ENCODE measurements around the gene VAPA.

VAPA gene

DNA sequence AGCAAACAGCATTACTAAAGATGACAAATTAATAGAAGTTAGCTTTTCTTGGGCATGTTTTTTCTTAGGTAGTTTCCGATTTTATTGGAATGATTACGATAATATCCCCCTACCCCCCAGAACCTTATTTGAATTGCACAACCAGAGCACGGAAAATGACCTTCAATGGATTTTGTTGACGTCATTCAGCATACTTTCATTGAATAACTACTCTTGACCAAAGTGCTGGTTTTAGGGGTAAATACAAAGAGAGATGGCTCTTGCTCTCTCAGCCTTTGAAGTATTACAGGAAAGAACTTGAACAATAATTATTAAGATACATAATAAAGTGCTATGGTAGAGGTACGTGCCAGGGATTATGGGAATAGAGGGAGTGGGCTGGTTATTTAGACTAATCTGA lies 36.0 kb downstream of the VAPA start:
- peaks cover 64% of the 10 kb centered on the region for H3K36me3 Mint-ChIP-seq (ENCODE audit: low read depth)
- no peak overlapping the region for H3K27ac Mint-ChIP-seq
- no peaks in the 10 kb centered on the region for H3K27me3 Mint-ChIP-seq (ENCODE audit: low read depth)
- H3K4me1 Mint-ChIP-seq (ENCODE audit: low read depth): peaks cover 2% of the 10 kb centered on the region
- H3K4me3 Mint-ChIP-seq: no peak overlapping the region
- H3K9me3 Mint-ChIP-seq: no peaks in the 10 kb centered on the region
- no peak for DNase-seq (ENCODE audit: low spot score)

DNA sequence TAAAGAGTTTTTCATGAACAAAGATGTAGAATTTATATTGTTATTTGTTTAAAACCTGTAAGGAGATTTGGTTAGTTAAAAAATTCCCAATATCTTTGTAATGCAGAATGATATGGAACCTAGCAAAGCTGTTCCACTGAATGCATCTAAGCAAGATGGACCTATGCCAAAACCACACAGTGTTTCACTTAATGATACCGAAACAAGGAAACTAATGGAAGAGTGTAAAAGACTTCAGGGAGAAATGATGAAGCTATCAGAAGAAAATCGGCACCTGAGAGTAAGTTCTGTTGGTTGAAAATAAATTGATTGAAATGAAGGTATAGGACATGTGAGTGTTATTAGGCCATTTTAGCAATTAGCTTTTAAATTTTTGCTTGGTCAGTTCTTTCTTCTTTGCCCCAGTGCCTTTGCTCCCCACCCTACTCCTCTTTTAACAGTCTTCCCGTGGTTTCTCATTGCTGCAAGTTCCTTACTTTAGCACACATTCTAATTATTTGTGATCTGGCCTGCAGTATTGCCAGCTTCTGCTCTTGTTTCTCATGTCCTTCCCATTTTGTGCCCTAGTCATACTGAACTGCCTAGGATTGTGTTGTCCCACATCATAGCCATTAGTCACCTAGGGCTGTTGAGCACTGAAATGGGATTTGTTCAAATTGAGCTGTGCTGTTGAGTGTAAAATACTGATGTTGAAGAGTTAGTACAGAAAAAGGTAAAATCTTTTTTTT lies 36.6 kb downstream of the VAPA start:
- peak overlapping the region; percentile 28 for H3K27ac Mint-ChIP-seq
- no peak for DNase-seq (ENCODE audit: low spot score)
- H3K4me1 Mint-ChIP-seq (ENCODE audit: low read depth): peaks cover 2% of the 10 kb centered on the region
- peaks cover 61% of the 10 kb centered on the region for H3K36me3 Mint-ChIP-seq (ENCODE audit: low read depth)
- no peaks in the 10 kb centered on the region for H3K9me3 Mint-ChIP-seq
- H3K4me3 Mint-ChIP-seq: no peak overlapping the region
- H3K27me3 Mint-ChIP-seq (ENCODE audit: low read depth): no peaks in the 10 kb centered on the region

DNA sequence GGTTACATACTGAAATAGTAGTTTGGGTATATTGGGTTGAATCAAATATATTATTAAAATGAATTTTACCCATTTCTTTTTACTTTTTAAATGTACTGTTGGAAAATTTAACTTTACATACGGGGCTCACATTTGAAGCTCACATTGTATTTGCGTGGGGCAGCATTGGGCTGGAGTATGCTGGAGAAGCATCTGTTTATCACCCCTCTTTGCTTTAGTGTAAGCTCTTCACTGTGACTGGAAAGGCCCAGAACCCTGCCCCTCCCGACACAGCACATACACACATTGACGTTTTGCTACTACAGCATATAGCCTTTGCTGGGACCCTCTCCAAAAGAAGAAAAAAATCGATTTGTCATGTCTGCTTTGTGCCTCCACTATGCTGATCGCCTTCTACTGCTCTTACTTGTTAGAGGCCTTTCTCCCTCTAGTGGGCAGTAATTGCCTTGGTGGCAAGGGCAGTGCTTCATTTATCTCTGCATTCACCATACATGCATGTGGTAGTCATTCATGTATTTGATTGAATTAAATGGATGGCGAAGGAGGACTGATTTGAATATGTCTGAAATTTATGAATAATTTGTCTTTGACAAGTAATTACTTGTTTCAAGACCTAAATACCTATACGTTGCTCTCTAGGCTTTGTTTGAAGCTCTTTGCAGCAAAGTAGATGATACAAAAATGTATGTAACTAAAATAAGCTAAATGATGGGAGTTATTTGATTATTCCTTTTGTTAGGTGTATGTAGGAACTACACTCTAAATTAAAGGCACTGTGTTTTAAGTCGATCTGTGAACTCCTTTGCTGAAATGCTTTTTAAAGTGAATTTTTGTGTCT lies 37.4 kb downstream of the VAPA start:
- Mint-ChIP-seq H3K4me1 (ENCODE audit: low read depth) (peaks cover 2% of the 10 kb centered on the region), H3K27ac (no peak overlapping the region), H3K36me3 (ENCODE audit: low read depth) (peaks cover 57% of the 10 kb centered on the region), H3K9me3 (no peaks in the 10 kb centered on the region), H3K4me3 (no peak overlapping the region), H3K27me3 (ENCODE audit: low read depth) (no peaks in the 10 kb centered on the region)
- no peak for DNase-seq (ENCODE audit: low spot score)

DNA sequence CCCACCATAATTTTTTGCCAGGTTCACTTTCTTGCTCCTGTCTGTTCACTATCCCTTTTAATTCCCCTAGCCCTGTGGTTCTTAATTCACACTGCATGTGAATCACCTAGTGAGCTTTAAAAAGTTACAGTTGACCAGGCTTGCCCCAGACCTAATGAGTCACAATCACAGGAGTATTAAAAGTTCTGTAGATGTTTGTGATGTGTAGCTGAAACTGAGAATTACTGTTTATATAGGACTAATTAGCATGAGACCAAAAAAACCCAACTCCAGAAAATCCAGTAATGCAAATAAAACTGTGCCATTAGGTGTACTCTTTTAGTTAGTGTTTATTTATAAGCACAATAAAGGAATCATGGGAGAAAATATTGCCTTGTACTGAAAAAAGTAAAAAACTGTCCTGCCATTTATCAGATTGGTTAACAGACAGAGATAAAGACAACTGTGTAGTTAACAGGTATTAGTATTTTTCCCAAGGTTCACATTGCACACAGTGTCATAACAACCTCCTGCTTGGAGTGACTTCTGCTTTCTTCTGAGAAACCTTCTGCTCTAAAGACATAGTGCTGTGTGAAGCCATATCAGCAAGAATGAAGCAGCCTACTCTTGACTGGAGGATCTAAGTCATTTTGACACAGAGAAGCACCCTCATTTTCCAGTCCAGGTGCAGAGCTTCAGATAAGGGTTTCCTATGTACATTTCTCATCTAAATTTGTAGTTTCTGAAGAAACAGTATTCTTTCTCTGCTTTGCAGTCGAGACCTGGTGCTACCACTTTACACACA lies 39.0 kb downstream of the VAPA start:
- Mint-ChIP-seq H3K4me1 (ENCODE audit: low read depth) (peaks cover 2% of the 10 kb centered on the region), H3K36me3 (ENCODE audit: low read depth) (peaks cover 47% of the 10 kb centered on the region), H3K9me3 (no peaks in the 10 kb centered on the region), H3K27me3 (ENCODE audit: low read depth) (no peaks in the 10 kb centered on the region), H3K4me3 (no peak overlapping the region), H3K27ac (no peak overlapping the region)
- DNase-seq (ENCODE audit: low spot score): no peak

DNA sequence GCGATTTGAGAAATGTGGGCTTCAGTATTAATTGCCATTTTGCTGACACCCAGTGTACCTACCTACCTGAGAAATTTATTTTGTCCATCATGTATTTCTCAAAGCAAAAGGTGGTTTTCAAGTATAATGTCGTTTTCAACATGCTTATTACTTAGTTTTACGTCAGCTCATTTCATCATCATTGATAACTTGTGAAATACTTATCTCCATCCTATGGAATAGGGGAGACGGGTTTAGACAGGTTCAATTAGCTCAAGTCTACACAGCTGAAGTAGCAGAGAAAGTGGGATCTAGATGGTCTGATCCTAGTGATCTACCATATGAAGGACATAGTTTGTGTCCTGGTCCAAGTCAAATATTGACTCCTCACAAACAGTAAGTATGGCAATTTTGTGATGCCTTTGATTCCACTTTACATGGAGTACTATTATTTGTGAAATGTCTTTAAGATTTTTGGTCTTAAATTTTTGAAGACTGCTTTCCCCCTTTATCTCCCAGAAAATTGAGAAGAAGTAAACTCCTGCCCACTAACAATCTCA lies 45.1 kb downstream of the VAPA start:
- H3K4me1 Mint-ChIP-seq (ENCODE audit: low read depth): no peaks in the 10 kb centered on the region
- DNase-seq (ENCODE audit: low spot score): no peak
- no peaks in the 10 kb centered on the region for H3K9me3 Mint-ChIP-seq
- H3K27me3 Mint-ChIP-seq (ENCODE audit: low read depth): no peaks in the 10 kb centered on the region
- no peak overlapping the region for H3K4me3 Mint-ChIP-seq
- H3K27ac Mint-ChIP-seq: no peak overlapping the region
- peaks cover 9% of the 10 kb centered on the region for H3K36me3 Mint-ChIP-seq (ENCODE audit: low read depth)

DNA sequence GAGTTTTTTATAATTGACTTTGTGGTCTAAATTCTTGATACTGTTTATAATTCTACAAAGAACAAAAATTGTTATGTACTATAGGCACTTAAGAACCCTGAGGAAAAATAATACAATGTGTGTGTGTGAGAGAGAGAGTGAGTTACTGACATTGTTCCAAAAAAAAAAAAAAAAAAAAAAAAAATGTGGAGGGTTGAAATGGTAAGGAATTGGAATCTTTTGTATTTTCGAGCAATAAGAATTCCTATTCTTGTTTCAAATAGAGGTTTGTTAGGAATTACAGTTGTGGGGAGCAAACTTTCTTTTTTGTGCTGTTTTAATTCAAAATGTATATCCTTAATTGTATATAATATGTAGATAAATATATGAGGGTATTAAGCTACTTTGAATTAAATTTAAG lies 45.7 kb downstream of the VAPA start:
- no peaks in the 10 kb centered on the region for H3K4me1 Mint-ChIP-seq (ENCODE audit: low read depth)
- no peaks in the 10 kb centered on the region for H3K27me3 Mint-ChIP-seq (ENCODE audit: low read depth)
- DNase-seq (ENCODE audit: low spot score): no peak
- peaks cover 3% of the 10 kb centered on the region for H3K36me3 Mint-ChIP-seq (ENCODE audit: low read depth)
- H3K27ac Mint-ChIP-seq: no peak overlapping the region
- no peaks in the 10 kb centered on the region for H3K9me3 Mint-ChIP-seq
- H3K4me3 Mint-ChIP-seq: no peak overlapping the region

DNA sequence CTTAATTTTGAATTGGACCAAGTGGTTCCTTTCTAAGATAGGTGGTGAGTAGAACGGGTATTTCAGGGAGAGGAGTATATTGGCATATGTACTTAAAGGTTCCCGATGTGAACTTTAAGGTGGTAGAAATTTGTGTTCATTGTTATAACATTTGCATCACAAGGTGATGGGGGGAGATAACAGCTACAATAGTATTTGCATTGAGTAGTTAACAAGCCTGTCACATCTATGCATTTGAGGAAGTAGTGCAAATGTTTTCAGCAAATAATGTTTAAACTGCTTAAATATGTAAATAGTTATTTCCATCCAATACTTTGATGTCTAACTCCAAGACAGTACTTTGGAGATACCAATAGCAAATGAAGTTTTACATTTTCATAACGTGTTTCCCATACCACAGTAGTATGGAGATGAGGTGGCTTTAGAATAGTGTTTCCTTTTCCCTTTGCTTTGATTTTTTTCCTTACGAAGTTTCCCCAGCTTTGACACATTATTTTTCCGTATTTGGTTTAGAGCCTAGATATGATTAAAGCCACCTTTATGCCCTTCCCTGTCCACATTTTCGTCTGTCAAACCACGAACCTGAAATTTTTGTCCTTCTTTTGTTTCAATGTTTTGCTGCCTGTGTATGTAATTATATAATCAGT lies 46.6 kb downstream of the VAPA start:
- Mint-ChIP-seq H3K4me1 (ENCODE audit: low read depth) (no peaks in the 10 kb centered on the region), H3K36me3 (ENCODE audit: low read depth) (peaks cover 3% of the 10 kb centered on the region), H3K4me3 (no peak overlapping the region), H3K27me3 (ENCODE audit: low read depth) (no peaks in the 10 kb centered on the region), H3K27ac (no peak overlapping the region), H3K9me3 (no peaks in the 10 kb centered on the region)
- DNase-seq (ENCODE audit: low spot score): no peak

DNA sequence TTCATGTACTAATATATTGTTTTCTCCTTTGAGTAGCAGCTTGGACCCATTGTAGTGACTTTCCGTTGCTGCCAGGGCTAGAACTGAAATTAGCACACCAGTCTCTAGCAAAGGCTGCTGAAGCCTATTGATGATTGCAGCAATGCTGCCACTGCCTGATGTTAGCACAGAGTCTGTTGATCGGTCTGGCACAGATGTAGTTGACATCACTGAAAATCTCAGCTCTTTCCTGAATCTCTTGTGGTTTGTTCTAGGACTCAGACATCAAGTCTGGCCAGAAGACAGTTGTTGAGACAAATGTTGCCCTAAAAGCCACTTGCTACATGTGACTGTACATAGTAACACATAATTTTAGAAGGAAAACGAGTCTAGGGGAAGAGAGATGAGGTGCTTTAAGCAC lies 47.2 kb downstream of the VAPA start:
- peaks cover 4% of the 10 kb centered on the region for H3K27me3 Mint-ChIP-seq (ENCODE audit: low read depth)
- no peak for DNase-seq (ENCODE audit: low spot score)
- no peaks in the 10 kb centered on the region for H3K9me3 Mint-ChIP-seq
- H3K4me3 Mint-ChIP-seq: no peak overlapping the region
- peaks cover 5% of the 10 kb centered on the region for H3K4me1 Mint-ChIP-seq (ENCODE audit: low read depth)
- peaks cover 3% of the 10 kb centered on the region for H3K36me3 Mint-ChIP-seq (ENCODE audit: low read depth)
- no peak overlapping the region for H3K27ac Mint-ChIP-seq

DNA sequence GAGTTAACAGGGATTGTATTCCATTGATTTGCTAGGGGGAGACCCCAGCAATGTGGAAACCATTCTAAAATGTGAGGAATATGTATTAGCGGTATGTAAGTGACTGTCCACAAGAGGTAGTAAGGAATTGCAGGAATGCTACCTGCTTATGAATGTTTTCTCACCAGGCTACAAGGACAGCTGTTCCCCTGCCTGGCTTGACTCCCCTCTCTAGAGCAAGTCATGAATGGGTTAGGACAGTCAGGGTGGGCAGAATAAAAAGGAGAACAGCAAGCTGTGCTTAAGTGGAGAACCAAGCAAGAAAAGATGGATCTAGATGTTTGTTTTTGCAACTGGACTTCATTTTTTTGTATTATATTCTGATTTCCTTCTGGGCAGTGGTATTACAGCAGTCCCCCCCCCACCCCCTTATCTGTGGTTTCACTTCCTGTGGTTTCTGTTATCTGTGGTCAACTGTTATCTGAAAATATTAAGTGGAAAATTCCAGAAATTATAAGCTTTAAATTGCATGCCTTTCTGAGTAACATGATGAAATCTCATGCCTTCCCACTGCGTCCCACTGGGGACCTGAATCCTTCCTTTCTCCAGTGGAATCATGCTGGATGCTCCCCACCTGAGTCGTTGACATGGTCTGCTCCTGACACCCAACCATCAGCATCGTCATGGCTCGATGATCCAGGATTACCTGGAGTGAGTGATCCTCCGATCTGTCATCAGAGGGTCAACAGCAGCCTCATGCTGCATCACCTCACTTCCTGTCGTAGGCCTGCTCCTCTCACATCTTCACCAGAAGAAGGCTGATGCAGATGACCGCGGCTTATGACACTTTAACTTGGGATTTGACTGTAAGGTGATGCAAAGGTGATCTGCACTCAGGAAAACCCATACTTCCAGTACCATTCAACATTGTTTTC lies 52.2 kb downstream of the VAPA start:
- H3K36me3 Mint-ChIP-seq (ENCODE audit: low read depth): no peaks in the 10 kb centered on the region
- H3K4me1 Mint-ChIP-seq (ENCODE audit: low read depth): peaks cover 7% of the 10 kb centered on the region
- peaks cover 39% of the 10 kb centered on the region for H3K27me3 Mint-ChIP-seq (ENCODE audit: low read depth)
- no peak overlapping the region for H3K4me3 Mint-ChIP-seq
- no peak for DNase-seq (ENCODE audit: low spot score)
- no peak overlapping the region for H3K27ac Mint-ChIP-seq
- H3K9me3 Mint-ChIP-seq: no peaks in the 10 kb centered on the region

DNA sequence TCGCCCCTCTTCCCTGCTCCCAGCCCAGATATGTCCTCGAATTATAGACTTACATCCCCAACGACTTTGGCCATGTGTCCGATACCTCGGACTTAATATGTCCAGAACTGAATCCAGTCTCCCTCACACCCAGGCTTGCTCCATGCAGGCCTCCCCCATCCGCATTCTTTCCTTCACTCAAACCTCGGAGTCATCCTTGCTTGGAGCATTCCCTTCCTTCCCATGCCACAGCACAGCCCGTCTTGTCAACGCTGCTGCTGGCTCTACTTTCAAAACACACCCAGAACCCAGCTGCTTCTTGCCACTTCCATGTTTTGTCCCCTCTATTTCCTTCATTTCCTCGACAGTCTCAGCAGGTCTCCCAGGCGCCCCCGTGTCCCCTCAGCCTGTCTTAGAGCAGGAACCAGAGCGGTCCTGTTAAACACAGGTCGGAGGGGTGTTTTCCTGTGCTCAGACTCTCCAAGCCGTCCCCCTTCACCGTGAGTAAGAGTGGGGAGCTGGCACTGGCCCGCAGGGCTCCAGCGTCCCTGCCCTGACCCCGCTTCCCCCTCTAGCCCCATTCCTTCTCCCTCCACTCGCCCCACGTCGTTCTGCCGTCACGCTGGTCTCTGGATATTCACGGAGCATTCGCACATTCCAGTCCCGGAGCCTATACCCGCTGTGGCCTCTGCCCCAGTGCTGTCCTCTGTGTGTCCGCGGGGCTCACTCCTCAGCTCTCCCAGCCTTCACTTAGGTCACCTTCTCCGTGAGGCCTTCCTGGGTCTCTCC lies 54.4 kb downstream of the VAPA start:
- H3K27ac Mint-ChIP-seq: no peak overlapping the region
- H3K27me3 Mint-ChIP-seq (ENCODE audit: low read depth): peaks cover 41% of the 10 kb centered on the region
- peaks cover 7% of the 10 kb centered on the region for H3K4me1 Mint-ChIP-seq (ENCODE audit: low read depth)
- no peak overlapping the region for H3K4me3 Mint-ChIP-seq
- H3K9me3 Mint-ChIP-seq: no peaks in the 10 kb centered on the region
- H3K36me3 Mint-ChIP-seq (ENCODE audit: low read depth): no peaks in the 10 kb centered on the region
- no peak for DNase-seq (ENCODE audit: low spot score)

DNA sequence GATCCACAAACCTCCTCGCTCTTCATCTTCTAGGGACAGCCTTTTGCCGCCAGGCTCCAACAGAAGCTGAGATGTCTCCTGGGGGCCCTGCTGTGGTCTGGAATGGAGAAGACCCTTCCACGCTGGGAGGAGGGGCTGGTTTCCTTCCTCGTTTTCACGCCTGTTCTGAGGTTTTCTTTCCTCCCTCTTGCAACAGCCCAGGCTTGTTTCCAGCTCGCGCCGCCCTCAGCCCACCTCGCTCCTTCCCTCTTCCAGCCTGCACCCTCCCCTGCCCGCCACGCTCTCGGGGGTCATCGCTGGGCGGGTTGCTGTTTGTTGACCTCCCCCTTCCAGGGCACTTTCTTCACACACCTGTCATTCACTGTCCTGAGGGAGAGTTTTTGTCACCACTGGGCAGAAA lies 55.4 kb downstream of the VAPA start:
- H3K27me3 Mint-ChIP-seq (ENCODE audit: low read depth): peaks cover 41% of the 10 kb centered on the region
- H3K4me3 Mint-ChIP-seq: no peak overlapping the region
- no peaks in the 10 kb centered on the region for H3K36me3 Mint-ChIP-seq (ENCODE audit: low read depth)
- no peaks in the 10 kb centered on the region for H3K9me3 Mint-ChIP-seq
- no peak overlapping the region for H3K27ac Mint-ChIP-seq
- DNase-seq (ENCODE audit: low spot score): no peak
- H3K4me1 Mint-ChIP-seq (ENCODE audit: low read depth): peaks cover 7% of the 10 kb centered on the region

DNA sequence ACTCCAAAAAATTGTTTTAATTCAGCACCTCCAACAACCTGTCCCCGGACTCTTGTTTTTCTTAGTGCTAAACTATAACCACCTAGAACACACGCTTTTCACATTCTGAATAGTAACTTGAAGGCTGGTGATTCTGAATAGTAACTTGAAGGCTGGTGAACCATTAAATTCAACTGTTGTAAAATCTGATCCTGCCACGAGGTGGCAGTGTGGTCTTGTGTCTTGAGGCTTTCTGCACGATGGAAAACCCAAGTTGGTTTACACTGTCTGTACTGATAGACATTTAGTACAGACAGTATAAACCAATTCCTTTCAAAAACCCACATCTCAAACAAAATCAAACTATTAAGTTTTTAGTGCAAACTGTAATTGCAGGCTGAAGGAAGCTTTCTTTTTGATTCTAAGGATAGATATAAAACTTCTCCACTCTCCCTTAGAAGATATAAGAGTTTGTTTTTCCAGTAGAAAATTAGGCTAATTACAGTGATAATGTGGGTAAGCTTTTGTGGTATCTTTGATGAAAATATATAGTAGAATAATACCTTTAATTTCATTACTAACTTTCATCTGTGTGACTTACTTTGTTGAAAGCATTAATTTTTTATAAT lies 57.6 kb downstream of the VAPA start:
- no peak overlapping the region for H3K4me3 Mint-ChIP-seq
- DNase-seq (ENCODE audit: low spot score): peak; percentile 59
- no peaks in the 10 kb centered on the region for H3K4me1 Mint-ChIP-seq (ENCODE audit: low read depth)
- no peak overlapping the region for H3K27ac Mint-ChIP-seq
- peaks cover 7% of the 10 kb centered on the region for H3K9me3 Mint-ChIP-seq
- H3K36me3 Mint-ChIP-seq (ENCODE audit: low read depth): no peaks in the 10 kb centered on the region
- peaks cover 36% of the 10 kb centered on the region for H3K27me3 Mint-ChIP-seq (ENCODE audit: low read depth)
